Anterior cingulate cortex (tissue), 58 donors: ENCODE results near the gene ITGB5.
"Not testable (repeated sequence)": the region's sequence is repeated elsewhere in the genome, so short reads cannot be mapped to it uniquely, and the experiment has no call there.

ENCODE experiments used
- DNase-seq, 58 donors: peaks; one replicate each; lab custom pipeline; 2025; lab: John Stamatoyannopoulos, UW

ITGB5 gene

GRCh38 chr3:124841517-124841916, 45.6 kb downstream of the ITGB5 start:
- DNase-seq, result no peak

GRCh38 chr3:124840331-124840730, 46.8 kb downstream of the ITGB5 start:
- DNase-seq, result no peak

- no peak for DNase-seq
Observed at GRCh38 chr3:124839896-124840295, 47.3 kb downstream of the ITGB5 start.

GRCh38 chr3:124838963-124839362, 48.2 kb downstream of the ITGB5 start:
- DNase-seq, result no peak

GRCh38 chr3:124837730-124838186, 49.4 kb downstream of the ITGB5 start:
- no peak for DNase-seq

- DNase-seq, result no peak
Observed at GRCh38 chr3:124837065-124837464, 50.1 kb downstream of the ITGB5 start.

GRCh38 chr3:124836448-124836847, 50.7 kb downstream of the ITGB5 start:
- no peak for DNase-seq

GRCh38 chr3:124834723-124835718, 52.1 kb downstream of the ITGB5 start:
- peak in 10 of 58 donors; percentile 13 to 52 (median 38) for DNase-seq

- no peak for DNase-seq
Observed at GRCh38 chr3:124833710-124834332, 53.3 kb downstream of the ITGB5 start.

GRCh38 chr3:124832782-124833709, 54.1 kb downstream of the ITGB5 start:
- DNase-seq, result no peak

GRCh38 chr3:124831628-124832199, 55.5 kb downstream of the ITGB5 start:
- no peak for DNase-seq

- DNase-seq, result peak in 1 of 58 donors; percentile 11
Observed at GRCh38 chr3:124829819-124830554, 57.2 kb downstream of the ITGB5 start.

GRCh38 chr3:124829178-124829818, 57.9 kb downstream of the ITGB5 start:
- no peak for DNase-seq

- not testable (repeated sequence) for DNase-seq
Observed at GRCh38 chr3:124827476-124828206, 59.5 kb downstream of the ITGB5 start.

GRCh38 chr3:124826703-124827102, 60.5 kb downstream of the ITGB5 start:
- DNase-seq, result peak in 5 of 58 donors; percentile 20 to 65 (median 36)

- DNase-seq, result no peak
Observed at GRCh38 chr3:124824286-124824915, 62.8 kb downstream of the ITGB5 start.

GRCh38 chr3:124823648-124824047, 63.5 kb downstream of the ITGB5 start:
- no peak for DNase-seq

- no peak for DNase-seq
Observed at GRCh38 chr3:124823206-124823605, 64.0 kb downstream of the ITGB5 start.
